PFSK-1 (cell line): ENCODE measurements around the gene PSIP1. TPM values are rescaled to one million over a fixed set of nuclear protein-coding genes. Genes with fewer than 3 reads are reported as not detected.

ENCODE experiments used
- FOXP2 ChIP-seq: optimal IDR thresholded peaks from 2 replicates; pipeline ENCODE3; 2011; ENCODE audit warnings: borderline replicate concordance, control low read depth, inconsistent platforms; ENCODE audit not compliant: insufficient read depth; ENCODE audit errors: extremely low read length, extremely low read depth
- POLR2AphosphoS5 ChIP-seq: IDR thresholded peaks from 2 replicates; pipeline ENCODE4 v1.6.1; 2012; ENCODE audit warnings: low read depth, mild to moderate bottlenecking, control low read depth, low read length, moderate library complexity
- REST ChIP-seq, 2 experiments: IDR thresholded peaks; 2 replicates each; pipeline versions ENCODE4 v1.6.1 to v1.8.0; 2011 to 2012; ENCODE audit warnings: low read depth in 2 of 2, low read length in 2 of 2, control low read depth in 1 of 2, inconsistent platforms in 1 of 2, mild to moderate bottlenecking in 1 of 2, moderate library complexity in 1 of 2; ENCODE audit not compliant: insufficient read depth in 1 of 2
- SIN3A ChIP-seq: IDR thresholded peaks from 2 replicates; pipeline ENCODE4 v1.6.1; 2012; ENCODE audit warnings: mild to moderate bottlenecking, low read length, moderate library complexity, borderline replicate concordance; ENCODE audit not compliant: insufficient read depth
- TAF1 ChIP-seq: IDR thresholded peaks from 2 replicates; pipeline ENCODE4 v1.6.1; 2012; ENCODE audit warnings: low read length, control low read depth, borderline replicate concordance; ENCODE audit not compliant: insufficient read depth
- polyA plus RNA-seq: library from polyadenylated mRNA; unstranded; fragments of >200 nt; gene quantifications from one replicate; pipeline ENCODE4 v1.2.1, GENCODE V29; 2012; ENCODE audit warnings: low read depth, missing spikeins; ENCODE audit not compliant: insufficient read length

The PSIP1 gene
- polyA plus RNA-seq: 44.6 TPM

- peak; percentile 83 for TF ChIP-seq FOXP2
- TF ChIP-seq TAF1: peak; percentile 86
- TF ChIP-seq SIN3A: no peak
- TF ChIP-seq POLR2AphosphoS5: peak; percentile 85
- TF ChIP-seq REST (IDR thresholded peaks at IDR 0.05; ENCODE audit: insufficient read depth in 1 of 2, low read depth in 2 of 2, low read length in 2 of 2): 0 out of 4 replicates have a peak, but pooled peaks of 1 of the 2 experiments have one; percentile 37
Measured at GRCh38 chr9:15510789-15511575, at the start of gene PSIP1. Gene PSIP1 (minus strand): TSS chr9:15510970. CDS start chr9:15510188, 782 bp downstream.

- no peak for TF ChIP-seq FOXP2
- TF ChIP-seq POLR2AphosphoS5: no peak
- no peak for TF ChIP-seq SIN3A
Measured at GRCh38 chr9:15553528-15553898, 42.7 kb upstream of the PSIP1 start.

GRCh38 chr9:15552636-15553527 is 42.1 kb upstream of the PSIP1 start, which contains the start of gene CCDC171:
Gene CCDC171 (plus strand): TSS chr9:15553043. CDS start chr9:15564089, 11,046 bp downstream.
- TF ChIP-seq FOXP2 (peak; percentile 61), POLR2AphosphoS5 (peak; percentile 64), REST (IDR thresholded peaks at IDR 0.05; ENCODE audit: insufficient read depth in 1 of 2, low read depth in 2 of 2, low read length in 2 of 2) (no peak)

GRCh38 chr9:15549611-15550010 is 38.8 kb upstream of the PSIP1 start:
- no peak for TF ChIP-seq REST (IDR thresholded peaks at IDR 0.05; ENCODE audit: insufficient read depth in 1 of 2, low read depth in 2 of 2, low read length in 2 of 2)
- TF ChIP-seq POLR2AphosphoS5: no peak
- no peak for TF ChIP-seq SIN3A
- no peak for TF ChIP-seq FOXP2
- no peak for TF ChIP-seq TAF1

GRCh38 chr9:15543047-15543813 is 32.5 kb upstream of the PSIP1 start:
- no peak for TF ChIP-seq POLR2AphosphoS5
